22Rv1 (cell line): ENCODE data around the gene DNAJA4.

Source experiments
- H3K27ac ChIP-seq: fragments of 450-650 bp; 2 replicates; pipeline ENCODE4 v1.5.1; 2017
- ZFX ChIP-seq: fragments of 450-650 bp; IDR thresholded peaks from 2 replicates; pipeline ENCODE4 v1.6.1; 2017; ENCODE audit warnings: antibody characterized with exemption, borderline replicate concordance
- TF ChIP-seq, protein P1 (sequence below): fragments of 450-650 bp; IDR thresholded peaks from 2 replicates; pipeline ENCODE4 v1.5.1; 2017; ENCODE audit warnings: mild to moderate bottlenecking

Gene DNAJA4

DNA sequence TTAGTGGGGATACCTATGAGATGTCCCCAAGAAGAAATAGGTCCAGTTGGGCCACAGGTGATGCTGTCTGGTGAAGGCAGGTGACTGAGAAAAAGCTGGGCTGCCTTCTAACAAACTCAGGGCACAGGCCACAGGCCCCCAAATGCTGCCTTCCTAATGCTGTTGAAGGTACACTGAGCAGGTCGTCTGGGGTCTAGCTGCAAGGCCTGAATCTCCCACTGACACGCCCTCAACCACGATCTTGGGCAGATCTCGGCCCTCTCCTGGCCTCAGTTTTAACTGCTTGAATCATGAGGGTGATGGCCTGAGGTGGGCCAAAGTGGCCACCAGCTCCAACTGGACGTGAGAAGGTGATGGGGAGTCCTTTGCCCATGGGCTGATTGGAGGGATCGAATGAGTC lies 27.9 kb upstream of the DNAJA4 start:
- no peak overlapping the region for H3K27ac ChIP-seq
- TF ChIP-seq, protein P1, sequence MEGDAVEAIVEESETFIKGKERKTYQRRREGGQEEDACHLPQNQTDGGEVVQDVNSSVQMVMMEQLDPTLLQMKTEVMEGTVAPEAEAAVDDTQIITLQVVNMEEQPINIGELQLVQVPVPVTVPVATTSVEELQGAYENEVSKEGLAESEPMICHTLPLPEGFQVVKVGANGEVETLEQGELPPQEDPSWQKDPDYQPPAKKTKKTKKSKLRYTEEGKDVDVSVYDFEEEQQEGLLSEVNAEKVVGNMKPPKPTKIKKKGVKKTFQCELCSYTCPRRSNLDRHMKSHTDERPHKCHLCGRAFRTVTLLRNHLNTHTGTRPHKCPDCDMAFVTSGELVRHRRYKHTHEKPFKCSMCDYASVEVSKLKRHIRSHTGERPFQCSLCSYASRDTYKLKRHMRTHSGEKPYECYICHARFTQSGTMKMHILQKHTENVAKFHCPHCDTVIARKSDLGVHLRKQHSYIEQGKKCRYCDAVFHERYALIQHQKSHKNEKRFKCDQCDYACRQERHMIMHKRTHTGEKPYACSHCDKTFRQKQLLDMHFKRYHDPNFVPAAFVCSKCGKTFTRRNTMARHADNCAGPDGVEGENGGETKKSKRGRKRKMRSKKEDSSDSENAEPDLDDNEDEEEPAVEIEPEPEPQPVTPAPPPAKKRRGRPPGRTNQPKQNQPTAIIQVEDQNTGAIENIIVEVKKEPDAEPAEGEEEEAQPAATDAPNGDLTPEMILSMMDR, result no peak
- no peak for TF ChIP-seq ZFX

DNA sequence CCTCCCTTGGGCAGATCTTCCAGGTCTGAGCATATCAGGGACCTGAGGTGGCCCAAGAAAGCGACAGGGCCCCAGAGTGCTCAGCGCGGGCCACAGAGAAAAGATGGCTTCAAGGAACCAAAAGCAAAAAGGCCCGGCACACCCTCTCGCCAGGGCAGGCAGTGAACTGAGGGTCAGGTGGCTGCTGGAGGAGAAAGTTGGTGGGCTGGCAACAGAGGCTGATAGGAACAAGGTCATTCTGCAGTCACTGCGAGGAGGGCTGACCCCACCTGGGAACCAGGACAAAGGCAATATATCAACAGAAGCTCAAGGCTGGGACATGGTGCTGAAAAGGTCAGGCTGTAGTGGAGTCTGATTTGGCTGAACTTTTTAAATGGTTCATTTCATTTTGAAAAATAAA lies 27.2 kb upstream of the DNAJA4 start:
- H3K27ac ChIP-seq, result no peak overlapping the region
- no peak for TF ChIP-seq ZFX

DNA sequence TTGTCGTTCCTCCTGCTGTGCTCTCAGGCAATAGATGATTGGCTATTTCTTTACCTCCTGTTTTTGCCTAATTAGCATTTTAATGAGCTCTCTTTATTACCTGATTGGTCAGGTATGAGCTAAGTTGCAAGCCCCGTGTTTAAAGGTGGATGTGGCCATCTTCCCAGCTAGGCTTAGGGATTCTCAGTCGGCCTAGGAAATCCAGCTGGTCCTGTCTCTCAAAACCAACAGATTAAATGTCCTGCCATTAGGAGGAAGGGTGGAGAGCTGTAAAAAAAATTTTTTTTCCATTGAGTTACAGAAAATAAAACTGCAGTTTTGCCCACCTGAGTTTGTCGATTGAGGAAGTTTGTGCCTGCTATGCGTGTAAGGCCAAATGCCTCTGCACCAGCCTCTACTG lies 24.6 kb upstream of the DNAJA4 start:
- no peak overlapping the region for H3K27ac ChIP-seq
- TF ChIP-seq, protein P1, result no peak
- no peak for TF ChIP-seq ZFX

DNA sequence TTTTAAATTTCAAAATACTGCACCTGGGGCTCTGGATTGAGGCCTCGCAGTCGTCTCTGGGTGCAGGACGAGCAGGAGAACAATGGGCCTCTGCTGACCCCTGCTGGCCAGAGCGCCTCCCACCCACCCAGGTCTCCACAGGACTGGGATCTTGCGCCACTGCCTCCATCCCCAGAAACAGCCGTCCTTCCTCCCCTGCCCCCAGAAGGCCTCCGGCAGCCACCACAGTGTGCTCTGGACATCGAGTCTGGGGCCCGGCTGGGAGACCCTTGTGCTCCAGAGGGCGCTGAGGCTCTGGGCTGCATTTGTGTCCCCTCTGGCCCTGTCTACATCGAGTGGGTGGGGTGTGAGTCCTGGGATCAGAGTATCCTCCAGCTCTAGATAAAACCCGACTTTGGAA lies 23.3 kb upstream of the DNAJA4 start:
- no peak overlapping the region for H3K27ac ChIP-seq
- TF ChIP-seq, protein P1, result peak; percentile 91
- TF ChIP-seq ZFX, result no peak

DNA sequence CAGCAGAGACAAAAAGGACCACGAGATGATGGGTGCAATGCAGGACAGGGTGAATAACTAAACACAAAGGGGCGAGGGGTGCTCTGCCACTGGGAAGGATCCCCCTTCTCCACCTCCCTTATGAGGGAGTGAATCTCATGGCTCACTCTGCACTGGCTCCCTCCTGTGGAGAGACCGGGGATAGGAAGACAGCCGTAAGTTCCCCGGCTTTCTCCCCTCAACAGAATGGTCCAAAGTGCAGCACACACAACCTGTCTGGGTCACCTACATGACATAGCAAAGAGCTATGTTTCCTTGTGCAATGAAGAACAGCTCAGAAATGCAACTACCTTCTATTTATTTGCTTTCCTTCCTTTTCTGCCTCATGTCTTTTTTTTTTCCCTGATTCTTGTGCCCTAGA lies 22.2 kb upstream of the DNAJA4 start:
- TF ChIP-seq ZFX, result no peak
- TF ChIP-seq, protein P1, result peak; percentile 47

DNA sequence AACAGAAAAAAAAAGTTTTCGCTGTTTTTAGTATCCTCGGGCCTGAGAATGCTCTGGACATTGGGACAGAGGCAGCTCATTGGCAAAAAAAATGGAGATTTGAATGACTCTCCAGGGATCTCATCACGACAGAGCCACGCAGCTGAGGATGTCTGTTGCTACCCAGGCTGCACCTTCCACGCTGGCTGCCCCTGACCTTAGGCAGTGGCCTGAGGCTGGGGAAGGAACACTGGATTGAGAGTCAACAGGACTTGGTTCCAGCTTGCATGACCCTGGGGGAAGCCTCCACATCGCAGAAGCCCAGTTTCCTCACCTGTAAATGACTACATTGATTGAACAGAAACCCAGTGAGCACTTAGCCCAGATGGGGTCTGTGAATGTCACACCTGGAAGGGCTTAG lies 21.3 kb upstream of the DNAJA4 start:
- H3K27ac ChIP-seq, result no peak overlapping the region
- no peak for TF ChIP-seq ZFX
- TF ChIP-seq, protein P1, result no peak

More for the DNA sequence above, 22.2 kb upstream of the DNAJA4 start:
- H3K27ac ChIP-seq, result no peak overlapping the region

DNA sequence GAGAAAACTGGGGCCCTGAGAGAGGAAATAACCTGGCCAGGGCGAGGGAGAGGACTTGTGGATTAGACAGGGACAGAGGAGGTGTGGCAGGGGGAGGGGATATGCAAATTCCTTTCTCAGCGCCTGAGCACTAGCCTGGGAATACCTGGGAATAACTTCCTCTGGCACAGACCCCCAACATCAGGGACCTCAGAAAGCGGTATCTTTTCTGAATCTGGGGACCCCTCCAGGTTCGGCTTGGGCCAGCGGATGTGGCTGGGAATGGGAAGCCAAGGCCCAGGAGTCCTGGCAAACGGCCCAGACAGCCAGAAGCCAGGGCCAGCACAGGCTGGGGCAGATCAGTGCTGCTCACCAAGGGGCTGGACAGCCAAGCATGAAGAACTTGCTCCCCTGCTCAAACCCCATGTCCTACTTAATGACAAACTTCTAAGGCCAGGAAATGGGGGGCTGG lies 20.8 kb upstream of the DNAJA4 start:
- no peak overlapping the region for H3K27ac ChIP-seq
- TF ChIP-seq, protein P1, result no peak
- no peak for TF ChIP-seq ZFX

DNA sequence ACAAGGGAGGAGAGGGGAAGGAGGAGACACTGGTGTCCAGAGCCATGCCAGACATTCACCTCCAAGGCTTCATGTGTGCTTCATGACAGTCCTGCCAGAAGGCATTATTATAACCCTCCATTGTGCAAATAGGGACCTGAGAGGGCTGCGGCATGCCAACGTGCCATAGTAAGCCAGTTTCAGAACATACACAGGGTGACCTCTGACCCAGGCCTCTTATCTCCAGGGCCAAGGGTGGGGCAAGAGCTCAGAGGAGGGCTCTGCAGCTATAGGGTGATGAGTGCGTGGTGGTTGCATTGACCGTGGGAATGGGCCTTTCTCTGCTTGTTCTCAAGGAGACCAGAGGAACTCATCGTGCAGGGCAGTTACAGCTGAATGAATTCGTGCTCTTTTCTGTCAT lies 20.3 kb upstream of the DNAJA4 start:
- H3K27ac ChIP-seq, result no peak overlapping the region
- TF ChIP-seq, protein P1, result no peak
- no peak for TF ChIP-seq ZFX
